ENCODE data around the gene TBC1D5.

TBC1D5 gene

DNA sequence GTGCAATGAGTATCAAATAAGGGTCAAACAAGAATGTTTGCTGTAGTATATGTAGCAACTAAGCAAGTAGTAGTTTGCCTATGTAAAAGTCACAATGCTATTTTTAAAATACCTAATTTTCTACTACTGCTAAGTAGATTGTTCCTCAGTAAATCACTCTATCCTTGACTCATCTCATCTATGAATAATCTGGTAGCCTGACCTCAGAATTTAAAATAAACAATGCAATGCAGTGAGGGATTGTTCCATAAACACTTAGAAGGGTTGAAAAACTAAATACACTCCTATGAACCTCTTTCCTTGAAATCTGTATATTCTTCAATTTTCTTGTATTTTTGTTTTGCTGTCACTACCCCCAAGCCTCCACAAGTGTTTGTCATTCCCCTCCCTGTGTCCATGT, 253.3 kb downstream of the TBC1D5 start:
- Histone ChIP-seq H3K4me3 (IDR thresholded peaks at IDR 0.05; ENCODE audit: insufficient read depth, low read depth, low read length) (no peak overlapping the region), H3K36me3 (ENCODE audit: insufficient read depth) (no peaks in the 10 kb centered on the region), H3K79me2 (ENCODE audit: insufficient read depth, low read depth) (no peaks in the 10 kb centered on the region), H2AFZ (ENCODE audit: low read depth) (no peak overlapping the region), H3K27ac (no peak overlapping the region), H3K4me2 (no peak overlapping the region), H3K4me1 (ENCODE audit: low read depth, poor library complexity, severe bottlenecking) (peaks cover 18% of the 10 kb centered on the region), H3K27me3 (ENCODE audit: insufficient read depth, low read depth) (no peaks in the 10 kb centered on the region), H4K20me1 (ENCODE audit: insufficient read depth) (no peaks in the 10 kb centered on the region), H3K9ac (no peak overlapping the region)
- TF ChIP-seq, protein P1, sequence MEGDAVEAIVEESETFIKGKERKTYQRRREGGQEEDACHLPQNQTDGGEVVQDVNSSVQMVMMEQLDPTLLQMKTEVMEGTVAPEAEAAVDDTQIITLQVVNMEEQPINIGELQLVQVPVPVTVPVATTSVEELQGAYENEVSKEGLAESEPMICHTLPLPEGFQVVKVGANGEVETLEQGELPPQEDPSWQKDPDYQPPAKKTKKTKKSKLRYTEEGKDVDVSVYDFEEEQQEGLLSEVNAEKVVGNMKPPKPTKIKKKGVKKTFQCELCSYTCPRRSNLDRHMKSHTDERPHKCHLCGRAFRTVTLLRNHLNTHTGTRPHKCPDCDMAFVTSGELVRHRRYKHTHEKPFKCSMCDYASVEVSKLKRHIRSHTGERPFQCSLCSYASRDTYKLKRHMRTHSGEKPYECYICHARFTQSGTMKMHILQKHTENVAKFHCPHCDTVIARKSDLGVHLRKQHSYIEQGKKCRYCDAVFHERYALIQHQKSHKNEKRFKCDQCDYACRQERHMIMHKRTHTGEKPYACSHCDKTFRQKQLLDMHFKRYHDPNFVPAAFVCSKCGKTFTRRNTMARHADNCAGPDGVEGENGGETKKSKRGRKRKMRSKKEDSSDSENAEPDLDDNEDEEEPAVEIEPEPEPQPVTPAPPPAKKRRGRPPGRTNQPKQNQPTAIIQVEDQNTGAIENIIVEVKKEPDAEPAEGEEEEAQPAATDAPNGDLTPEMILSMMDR (conservative IDR thresholded peaks at IDR 0.05; ENCODE audit: low read depth, low read length): no peak

DNA sequence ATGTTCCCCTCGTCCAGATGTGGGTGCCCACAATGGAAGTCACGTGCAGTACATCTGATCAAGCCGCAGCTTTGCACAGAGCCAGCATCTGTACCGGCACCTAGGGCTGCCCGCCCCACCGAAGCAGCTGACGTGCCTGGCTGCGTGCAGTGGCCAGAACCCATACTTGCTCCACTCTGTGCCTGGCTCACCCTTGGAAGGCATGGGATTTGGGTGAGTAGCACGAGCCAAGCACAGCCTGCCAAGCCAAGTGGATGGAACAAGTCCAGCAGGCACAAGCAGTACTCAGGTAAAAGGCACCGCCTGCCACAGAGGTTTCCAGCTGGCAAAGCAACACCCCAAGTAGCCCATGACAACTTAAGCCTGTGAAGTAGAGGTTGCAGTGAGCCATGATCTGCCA, 261.3 kb downstream of the TBC1D5 start:
- Histone ChIP-seq H3K9ac (no peak overlapping the region), H3K36me3 (ENCODE audit: insufficient read depth) (no peaks in the 10 kb centered on the region), H3K4me1 (ENCODE audit: low read depth, poor library complexity, severe bottlenecking) (no peaks in the 10 kb centered on the region), H4K20me1 (ENCODE audit: insufficient read depth) (no peaks in the 10 kb centered on the region), H3K4me3 (IDR thresholded peaks at IDR 0.05; ENCODE audit: insufficient read depth, low read depth, low read length) (no peak overlapping the region), H3K4me2 (no peak overlapping the region), H2AFZ (ENCODE audit: low read depth) (no peak overlapping the region), H3K27me3 (ENCODE audit: insufficient read depth, low read depth) (no peaks in the 10 kb centered on the region), H3K27ac (no peak overlapping the region), H3K79me2 (ENCODE audit: insufficient read depth, low read depth) (no peaks in the 10 kb centered on the region)
- TF ChIP-seq, protein P1 (conservative IDR thresholded peaks at IDR 0.05; ENCODE audit: low read depth, low read length): no peak

DNA sequence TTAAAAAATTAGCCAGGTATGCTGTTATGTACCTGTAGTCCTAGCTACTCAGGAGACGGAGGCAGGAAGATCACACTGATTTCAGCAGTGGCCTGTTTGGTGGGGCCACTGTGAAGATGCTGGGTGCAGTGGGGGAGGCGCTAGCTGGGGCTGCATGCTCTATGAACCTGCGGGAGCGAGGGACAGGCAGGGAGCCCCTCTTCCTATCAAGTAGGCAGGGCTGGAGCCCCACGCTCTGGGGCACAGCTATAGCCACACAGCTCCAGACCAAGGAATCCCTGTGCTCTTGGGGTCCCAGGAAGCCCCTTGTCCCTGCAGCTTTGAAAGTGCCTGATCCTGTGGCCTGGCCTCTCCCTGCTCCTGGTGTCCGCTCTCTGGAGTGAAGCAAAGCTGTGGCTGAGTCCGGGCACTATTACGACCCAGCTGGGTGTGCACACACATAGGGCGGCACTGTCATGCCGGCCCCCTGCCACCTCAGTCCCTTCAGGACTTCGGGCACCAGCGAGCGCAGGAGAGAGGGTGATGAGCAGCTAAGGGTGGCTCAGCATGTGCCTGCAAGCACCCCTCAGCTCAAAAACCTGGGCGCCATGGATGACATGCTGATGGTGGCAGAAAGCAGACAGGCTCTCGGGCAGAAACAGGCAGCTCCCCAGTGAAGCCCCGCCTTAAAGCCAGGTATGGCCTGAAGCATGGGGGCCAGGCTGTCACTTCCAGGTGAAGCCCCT, 262.6 kb downstream of the TBC1D5 start:
- no peak overlapping the region for H3K27ac ChIP-seq
- H3K27me3 ChIP-seq (ENCODE audit: insufficient read depth, low read depth): no peaks in the 10 kb centered on the region
- no peak overlapping the region for H3K9ac ChIP-seq
- no peaks in the 10 kb centered on the region for H4K20me1 ChIP-seq (ENCODE audit: insufficient read depth)
- H3K4me2 ChIP-seq: no peak overlapping the region
- H3K4me3 ChIP-seq (IDR thresholded peaks at IDR 0.05; ENCODE audit: insufficient read depth, low read depth, low read length): no peak overlapping the region
- H3K4me1 ChIP-seq (ENCODE audit: low read depth, poor library complexity, severe bottlenecking): no peaks in the 10 kb centered on the region
- no peaks in the 10 kb centered on the region for H3K79me2 ChIP-seq (ENCODE audit: insufficient read depth, low read depth)
- H3K36me3 ChIP-seq (ENCODE audit: insufficient read depth): no peaks in the 10 kb centered on the region
- H2AFZ ChIP-seq (ENCODE audit: low read depth): no peak overlapping the region
- TF ChIP-seq, protein P1 (conservative IDR thresholded peaks at IDR 0.05; ENCODE audit: low read depth, low read length): no peak

DNA sequence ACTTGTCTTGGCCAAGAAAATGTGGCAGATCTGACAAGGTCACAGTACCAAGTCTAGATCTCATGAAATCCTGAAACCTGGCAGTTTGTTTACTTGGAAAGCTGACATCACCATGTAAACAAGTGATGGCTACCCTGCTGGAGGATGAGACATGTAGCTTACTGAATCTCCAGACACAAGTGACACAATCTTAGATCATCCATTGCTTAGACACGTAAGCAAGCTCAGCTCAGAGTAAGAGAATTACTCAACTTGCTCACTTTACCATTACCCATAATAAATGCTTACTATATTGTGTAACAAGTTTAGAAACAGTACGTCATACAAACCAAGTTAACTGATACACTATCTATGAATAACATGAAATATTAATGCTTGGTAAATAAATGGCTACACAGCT, 263.8 kb downstream of the TBC1D5 start:
- H3K4me1 ChIP-seq (ENCODE audit: low read depth, poor library complexity, severe bottlenecking): no peaks in the 10 kb centered on the region
- no peaks in the 10 kb centered on the region for H4K20me1 ChIP-seq (ENCODE audit: insufficient read depth)
- no peak overlapping the region for H2AFZ ChIP-seq (ENCODE audit: low read depth)
- TF ChIP-seq, protein P1 (conservative IDR thresholded peaks at IDR 0.05; ENCODE audit: low read depth, low read length): no peak
- H3K79me2 ChIP-seq (ENCODE audit: insufficient read depth, low read depth): no peaks in the 10 kb centered on the region
- no peak overlapping the region for H3K4me3 ChIP-seq (IDR thresholded peaks at IDR 0.05; ENCODE audit: insufficient read depth, low read depth, low read length)
- H3K27me3 ChIP-seq (ENCODE audit: insufficient read depth, low read depth): no peaks in the 10 kb centered on the region
- H3K9ac ChIP-seq: no peak overlapping the region
- H3K4me2 ChIP-seq: no peak overlapping the region
- H3K36me3 ChIP-seq (ENCODE audit: insufficient read depth): no peaks in the 10 kb centered on the region
- no peak overlapping the region for H3K27ac ChIP-seq
